Ishikawa (cell line): ENCODE results near the gene MOGAT3.

Experiments
- EP300 ChIP-seq: IDR thresholded peaks from 2 replicates; pipeline ENCODE4 v1.6.1; 2012; ENCODE audit warnings: borderline replicate concordance
- MAX ChIP-seq: IDR thresholded peaks from 2 replicates; pipeline ENCODE4 v1.6.1; 2012
- NFIC ChIP-seq: IDR thresholded peaks from 2 replicates; pipeline ENCODE4 v1.6.1; 2012

- TF ChIP-seq EP300, result no peak
- TF ChIP-seq NFIC, result no peak
- TF ChIP-seq MAX, result no peak
These were observed 39.6 kb upstream of the MOGAT3 start for GRCh38 chr7:101240226-101241014.
